NCI-H446 (cell line): ENCODE data around the gene CYSLTR2.

Experiments used
- DNase-seq, 2 experiments: peaks; one replicate each; lab custom pipeline; 2025; lab: John Stamatoyannopoulos, UW

Gene CYSLTR2

GRCh38 chr13:48653472-48653939 is at the start of gene CYSLTR2:
CYSLTR2 (plus strand) TSS chr13:48653929; CDS start chr13:48706818, 52,889 bp downstream.
- DNase-seq = no peak

- no peak for DNase-seq
Measured at GRCh38 chr13:48615049-48615448, 38.7 kb upstream of the CYSLTR2 start.

DNA sequence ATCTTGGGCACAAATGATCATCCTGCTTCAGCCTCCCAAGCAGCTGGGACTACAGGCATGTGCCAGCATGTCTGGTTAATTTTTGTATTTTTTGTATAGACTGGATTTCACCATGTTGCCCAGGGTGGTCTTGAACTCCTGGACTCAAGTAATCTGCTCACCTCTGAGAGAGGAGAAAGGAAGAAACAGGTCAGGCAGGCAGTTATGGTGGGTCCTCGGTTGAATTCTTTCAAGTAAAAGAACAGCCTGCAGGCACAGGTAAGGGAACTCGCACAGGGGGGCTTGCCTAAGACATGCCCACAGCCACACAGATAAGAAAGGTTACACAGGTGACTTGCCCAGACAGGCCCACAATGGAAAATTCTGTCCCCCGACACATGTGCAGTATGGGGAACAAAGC is 34.8 kb upstream of the CYSLTR2 start:
- no peak for DNase-seq

DNA sequence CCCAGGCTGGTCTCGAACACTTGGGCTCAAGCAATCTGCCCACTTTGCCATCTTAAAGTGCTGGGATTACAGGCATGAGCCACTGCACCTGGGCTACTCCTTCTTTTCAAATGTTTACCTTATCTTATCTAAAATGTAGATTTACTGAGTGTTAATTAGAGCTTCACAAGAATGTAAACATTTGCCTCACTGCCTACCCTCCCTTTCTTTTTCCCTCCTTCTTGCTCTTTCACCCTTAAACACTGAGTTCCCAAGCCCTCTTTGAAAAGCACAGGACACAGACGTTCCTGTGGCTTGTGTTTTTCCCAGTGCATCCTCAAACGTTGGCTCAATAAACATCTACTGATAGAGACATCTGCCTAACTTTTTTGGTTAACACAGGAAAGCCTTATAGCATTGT is 32.7 kb upstream of the CYSLTR2 start:
- DNase-seq = no peak

- no peak for DNase-seq
Measured at GRCh38 chr13:48624016-48624415, 29.7 kb upstream of the CYSLTR2 start.

GRCh38 chr13:48624858-48625257 is 28.9 kb upstream of the CYSLTR2 start:
- no peak for DNase-seq

- no peak for DNase-seq
Measured at GRCh38 chr13:48625413-48626076, 28.2 kb upstream of the CYSLTR2 start.

DNA sequence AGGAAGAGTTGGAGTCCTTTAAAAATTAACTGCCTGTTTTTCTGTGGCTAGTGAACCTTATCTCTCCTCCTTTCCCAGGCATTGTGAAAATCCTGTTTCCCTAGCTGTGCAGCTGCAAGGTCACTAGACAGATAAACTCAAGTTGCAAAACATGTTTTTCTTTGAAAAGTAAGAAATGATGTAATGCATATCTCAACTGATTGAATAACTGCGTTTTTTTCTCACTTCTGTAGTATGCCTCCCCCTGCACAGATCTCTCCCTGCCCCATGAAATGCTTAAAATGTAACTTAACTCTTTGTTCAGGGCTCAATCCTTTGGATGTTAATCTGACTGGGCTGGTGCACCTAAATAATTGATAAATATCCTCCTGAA is 27.7 kb upstream of the CYSLTR2 start:
- no peak for DNase-seq

- DNase-seq = no peak
Measured at GRCh38 chr13:48626726-48627451, 26.8 kb upstream of the CYSLTR2 start.

GRCh38 chr13:48629277-48629676 is 24.5 kb upstream of the CYSLTR2 start:
- DNase-seq = no peak

DNA sequence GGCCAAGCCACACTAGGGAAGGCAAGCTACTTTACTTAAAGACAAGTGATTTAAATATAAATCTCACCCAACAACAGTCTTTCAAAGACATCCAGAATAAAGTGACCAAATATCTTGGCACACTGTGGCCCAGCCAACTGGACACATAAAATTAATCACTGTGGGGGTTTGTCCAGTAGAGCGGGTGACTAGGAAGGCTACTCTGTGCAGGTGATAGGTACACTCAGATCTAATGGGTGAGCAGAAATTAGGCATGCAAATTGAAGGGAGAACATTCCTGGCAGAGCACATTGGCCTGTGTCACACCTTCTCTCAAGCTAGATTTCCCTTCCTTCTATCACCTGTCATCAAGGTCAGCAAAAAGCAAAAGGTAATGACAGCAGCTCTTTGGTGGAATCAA is 23.4 kb upstream of the CYSLTR2 start:
- no peak for DNase-seq

DNA sequence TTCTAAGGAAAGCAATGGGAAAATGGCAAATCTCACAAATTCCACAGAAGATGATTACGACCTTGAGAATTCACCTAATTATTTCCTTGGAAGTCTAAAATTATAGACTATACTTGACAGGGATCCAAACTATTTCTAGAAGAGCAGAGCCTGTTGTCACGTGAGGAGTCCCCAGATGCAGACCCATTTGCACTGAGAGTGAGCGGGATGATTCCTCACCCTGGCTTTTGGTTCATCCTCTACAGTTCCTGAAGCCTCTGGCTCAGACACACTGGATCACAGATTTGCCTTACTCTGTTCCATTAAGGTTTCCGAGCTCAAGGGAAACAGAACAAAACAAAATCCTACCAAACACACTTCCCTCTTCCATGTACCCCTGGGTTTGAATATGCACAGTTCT is 23.0 kb upstream of the CYSLTR2 start:
- no peak for DNase-seq

DNA sequence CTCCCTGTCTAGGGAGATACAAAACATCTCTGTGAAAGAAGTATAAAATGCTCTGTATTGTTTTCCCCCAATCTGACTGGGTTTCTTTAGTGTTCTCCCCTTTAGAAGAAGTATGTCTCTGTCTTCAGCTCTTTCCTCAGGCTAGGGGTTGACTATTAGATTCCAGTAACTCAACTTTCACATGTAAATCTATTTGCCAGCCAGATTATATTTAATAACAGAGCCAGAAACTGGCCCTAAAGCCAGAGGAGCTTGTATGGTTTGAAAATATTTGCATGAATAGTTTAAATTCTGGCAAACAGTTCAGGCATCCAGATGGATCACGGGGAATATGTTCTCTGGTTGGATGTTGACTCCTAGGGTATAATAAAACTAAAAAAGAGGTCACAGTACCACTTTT is 22.3 kb upstream of the CYSLTR2 start:
- DNase-seq = no peak

GRCh38 chr13:48633700-48634099 is 20.0 kb upstream of the CYSLTR2 start:
- no peak for DNase-seq

DNA sequence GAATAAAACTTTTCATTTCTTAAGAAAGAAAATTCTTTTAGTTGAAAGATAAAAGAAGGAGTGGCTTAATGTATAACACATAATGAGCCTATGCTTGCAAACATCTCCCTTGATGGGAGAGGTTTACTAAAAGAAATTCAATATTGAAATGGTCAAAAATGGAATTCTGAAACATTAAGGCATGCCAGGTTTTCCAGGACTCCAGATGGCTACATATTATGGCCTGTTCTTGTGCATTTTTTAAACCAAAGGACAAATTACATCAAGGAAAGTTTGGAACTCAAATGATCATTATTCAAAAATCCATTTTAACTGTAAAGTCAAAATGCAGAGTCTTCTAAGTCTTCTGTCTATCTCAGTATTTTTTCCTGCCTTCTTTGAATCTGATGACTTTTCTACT is 19.1 kb upstream of the CYSLTR2 start:
- DNase-seq = no peak

DNA sequence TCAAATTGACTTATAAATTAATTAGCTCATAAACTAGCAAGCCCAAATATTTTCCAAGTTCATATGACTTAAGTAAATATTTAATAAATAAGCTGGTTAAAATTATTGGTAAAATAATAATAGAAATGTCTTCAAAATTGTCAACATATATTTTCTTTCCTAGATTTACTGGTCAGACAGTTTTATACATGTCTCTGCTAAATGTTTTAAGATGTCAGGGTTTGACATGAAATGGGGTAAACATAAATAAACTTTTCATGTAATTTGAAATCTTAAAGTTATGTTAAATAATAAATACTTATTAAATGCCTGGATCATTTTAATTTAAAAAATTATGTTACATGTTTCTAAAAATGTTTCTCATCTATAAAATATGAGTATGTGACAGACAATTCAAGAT is 18.3 kb upstream of the CYSLTR2 start:
- DNase-seq = no peak

DNA sequence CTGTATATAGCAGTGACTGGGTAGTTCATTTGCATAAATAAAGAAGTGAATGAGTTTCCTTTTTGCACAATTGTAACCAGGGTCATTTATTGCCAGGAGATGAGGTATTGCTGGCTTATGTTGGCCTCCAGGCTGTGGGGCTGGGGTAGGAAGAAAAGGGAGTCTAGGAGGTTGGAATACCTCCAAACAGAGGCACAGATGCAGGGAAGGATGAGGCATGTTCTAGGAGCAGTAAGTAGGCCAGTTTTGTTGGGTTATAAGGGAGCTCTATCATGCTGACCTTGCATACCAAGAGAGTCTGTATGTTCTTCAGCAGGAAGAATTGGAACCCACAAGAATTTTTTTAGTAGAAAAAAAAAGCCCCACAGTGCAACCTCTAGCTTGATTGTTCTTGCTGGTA is 17.2 kb upstream of the CYSLTR2 start:
- no peak for DNase-seq

DNA sequence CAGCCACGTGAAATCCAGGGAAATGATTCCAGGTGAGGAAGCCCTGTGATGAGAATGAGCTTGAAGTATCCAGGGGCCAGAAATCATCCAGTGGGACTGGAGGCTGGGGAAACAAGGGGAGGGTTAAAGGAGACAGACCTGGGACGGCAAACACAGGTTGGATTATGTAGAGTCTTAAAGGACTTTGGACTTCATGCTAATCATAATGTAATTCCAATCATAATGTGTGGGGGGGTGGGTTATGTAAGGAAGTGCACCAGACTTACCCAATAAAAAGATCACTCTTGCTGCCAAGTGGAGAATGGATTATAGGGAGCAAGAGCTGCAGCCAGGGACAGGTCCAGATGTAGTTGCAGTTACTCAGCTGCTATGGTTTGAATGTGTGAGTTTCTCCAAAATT is 16.1 kb upstream of the CYSLTR2 start:
- no peak for DNase-seq

DNA sequence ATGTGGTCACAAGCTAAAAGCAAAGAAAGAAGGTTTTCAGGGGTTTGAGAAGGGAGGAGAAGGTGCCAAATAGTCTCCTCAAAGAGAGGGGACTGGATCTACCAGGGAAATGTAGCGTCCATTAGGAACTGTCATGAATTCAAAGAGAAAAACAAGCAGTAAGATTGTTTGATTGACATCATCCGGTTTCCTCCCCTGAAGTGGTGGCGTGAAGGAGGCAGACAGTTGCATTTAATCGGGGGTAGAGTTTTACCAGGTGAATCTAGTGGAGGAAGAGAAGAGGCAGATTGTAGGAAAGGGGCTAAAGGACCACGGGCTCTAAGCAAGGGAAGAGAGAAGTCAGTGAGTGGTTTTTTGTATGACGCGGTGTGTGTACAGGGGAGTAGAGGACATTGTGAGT is 13.0 kb upstream of the CYSLTR2 start:
- DNase-seq = no peak

- DNase-seq = no peak
Measured at GRCh38 chr13:48641404-48641803, 12.3 kb upstream of the CYSLTR2 start.

GRCh38 chr13:48642061-48642460 is 11.7 kb upstream of the CYSLTR2 start:
- no peak for DNase-seq

GRCh38 chr13:48643159-48643558 is 10.6 kb upstream of the CYSLTR2 start:
- DNase-seq = no peak

DNA sequence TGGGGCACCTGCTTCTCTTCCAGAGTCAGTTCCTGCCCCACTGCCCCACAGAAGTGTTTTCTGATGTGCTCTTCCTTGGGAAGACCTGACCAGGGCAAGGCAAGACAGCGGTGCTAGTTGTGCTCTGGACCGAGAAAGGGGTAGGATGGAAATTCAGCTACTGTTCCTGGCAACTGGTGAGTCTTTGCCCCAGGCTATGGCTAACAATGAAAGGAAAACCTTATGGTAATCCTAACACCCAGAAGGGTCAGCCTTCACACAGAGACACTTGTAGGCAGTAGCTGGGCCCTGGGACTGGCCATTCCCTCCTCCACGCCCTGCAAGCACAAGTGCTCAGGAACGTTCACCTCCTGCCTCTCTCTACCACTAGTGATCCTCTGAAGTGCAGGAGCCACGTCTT is 9.6 kb upstream of the CYSLTR2 start:
- no peak for DNase-seq

DNA sequence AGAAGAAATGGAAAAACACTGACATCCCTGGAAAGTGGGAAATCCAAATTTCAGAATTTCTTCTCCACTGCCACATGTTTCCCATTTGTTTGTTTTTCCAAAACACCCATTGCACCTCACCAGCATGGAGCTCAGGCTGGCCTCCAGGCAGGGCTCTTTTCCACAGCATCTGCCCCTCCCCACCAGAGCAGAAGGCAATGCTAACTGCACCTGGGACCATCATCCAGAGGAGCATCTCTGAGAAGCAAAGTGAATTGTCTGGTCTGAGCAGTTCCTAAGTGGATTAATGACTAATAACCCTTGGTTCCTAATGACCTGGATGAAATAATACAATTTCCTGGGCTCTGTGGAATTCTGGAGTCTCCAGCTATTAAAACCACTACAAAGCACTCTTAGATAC is 8.8 kb upstream of the CYSLTR2 start:
- no peak for DNase-seq
